PC-9 (cell line): Measurements from ENCODE around the gene PWWP2B. TPM values are rescaled to one million over a fixed set of nuclear protein-coding genes. Genes with fewer than 3 reads are reported as not detected.

ENCODE experiments used
- BruUV-seq: library from RNA; stranded (reverse); fragments of 400-500 nt; replicated peaks from 2 replicates; lab custom pipeline; 2021; lab: Mats Ljungman, UMichigan
- CTCF ChIA-PET: fragments of 300-600 bp; sonication (Branson Sonifier 250); formaldehyde crosslinking; loops from one replicate; lab custom pipeline; 2022; ENCODE audit warnings: antibody characterized with exemption; lab: Charles Lee
- POLR2A ChIA-PET: fragments of 300-600 bp; sonication (Branson Sonifier 250); formaldehyde crosslinking; loops from one replicate; lab custom pipeline; 2022; ENCODE audit warnings: antibody characterized with exemption; ENCODE audit not compliant: unreplicated experiment; lab: Charles Lee
- DNase-seq, 2 experiments: peaks; one replicate each; pipeline versions ENCODE4 v3.0.0 to v3.0.0-alpha.2; 2015 to 2022; ENCODE audit warnings: mixed read lengths in 1 of 2
- H2AFZ ChIP-seq: fragments of 200-600 bp; sonication (generic); 2 replicates; pipeline ENCODE4 v1.8.1; 2017; ENCODE audit warnings: antibody characterized with exemption
- H3F3A ChIP-seq: fragments of 200-600 bp; sonication (generic); 2 replicates; pipeline ENCODE4 v1.8.1; 2017; ENCODE audit warnings: antibody characterized with exemption, mild to moderate bottlenecking, low read depth; ENCODE audit not compliant: insufficient read depth
- H3K27ac ChIP-seq: fragments of 200-600 bp; sonication (generic); 2 replicates; pipeline ENCODE4 v1.6.1; 2016; ENCODE audit warnings: mixed run types
- H3K27me3 ChIP-seq: fragments of 200-600 bp; sonication (generic); 2 replicates; pipeline ENCODE4 v1.6.1; 2016; ENCODE audit warnings: low read depth, mixed run types; ENCODE audit not compliant: insufficient read depth
- H3K36me3 ChIP-seq: fragments of 200-600 bp; sonication (generic); 2 replicates; pipeline ENCODE4 v1.6.1; 2016; ENCODE audit warnings: low read depth, mixed run types
- H3K4me1 ChIP-seq: fragments of 200-600 bp; sonication (generic); replicated peaks from 2 replicates; pipeline ENCODE4 v1.6.1; 2016; ENCODE audit warnings: mixed run types; ENCODE audit not compliant: insufficient read depth
- H3K4me2 ChIP-seq: fragments of 200-600 bp; sonication (generic); 2 replicates; pipeline ENCODE4 v1.6.1; 2017; ENCODE audit warnings: mixed run types
- H3K4me3 ChIP-seq: fragments of 200-600 bp; sonication (generic); 2 replicates; pipeline ENCODE4 v1.6.1; 2016; ENCODE audit warnings: mixed run types
- H3K79me2 ChIP-seq: fragments of 200-600 bp; sonication (generic); 2 replicates; pipeline ENCODE4 v1.6.1; 2017; ENCODE audit warnings: low read depth, mixed run types
- H3K9me2 ChIP-seq: fragments of 200-600 bp; sonication (generic); 2 replicates; pipeline ENCODE4 v1.8.1; 2017; ENCODE audit warnings: mild to moderate bottlenecking; ENCODE audit not compliant: insufficient read depth
- H3K9me3 ChIP-seq: fragments of 200-600 bp; sonication (generic); 2 replicates; pipeline ENCODE4 v1.8.1; 2016; ENCODE audit warnings: low read depth; ENCODE audit not compliant: insufficient read depth
- H4K20me1 ChIP-seq: fragments of 200-600 bp; sonication (generic); 2 replicates; pipeline ENCODE4 v1.8.1; 2017; ENCODE audit not compliant: insufficient read depth
- EZH2 ChIP-seq: fragments of 200-600 bp; sonication (generic); IDR thresholded peaks from 2 replicates; pipeline ENCODE4 v1.8.0; 2017; ENCODE audit warnings: antibody characterized with exemption, low read depth
- intact Hi-C: fragments of 100-400 bp; cut with micrococcal nuclease; formaldehyde crosslinking; loops from one replicate; pipeline ENCODE4 v1.10.0; 2022; ENCODE audit not compliant: unreplicated experiment
- total RNA-seq: library from RNA; stranded (reverse); gene quantifications from 2 replicates; pipeline ENCODE4 v1.2.3, GENCODE V29; 2021
- TF ChIP-seq, protein P1 (sequence below): fragments of 200-600 bp; sonication (generic); conservative IDR thresholded peaks from 2 replicates; pipeline ENCODE4 v1.6.1; 2017; ENCODE audit warnings: mixed run types, antibody characterized with exemption, mild to moderate bottlenecking, moderate library complexity

The PWWP2B gene
- total RNA-seq, 1 experiment from 2014 or later, result 16.9 TPM

DNA sequence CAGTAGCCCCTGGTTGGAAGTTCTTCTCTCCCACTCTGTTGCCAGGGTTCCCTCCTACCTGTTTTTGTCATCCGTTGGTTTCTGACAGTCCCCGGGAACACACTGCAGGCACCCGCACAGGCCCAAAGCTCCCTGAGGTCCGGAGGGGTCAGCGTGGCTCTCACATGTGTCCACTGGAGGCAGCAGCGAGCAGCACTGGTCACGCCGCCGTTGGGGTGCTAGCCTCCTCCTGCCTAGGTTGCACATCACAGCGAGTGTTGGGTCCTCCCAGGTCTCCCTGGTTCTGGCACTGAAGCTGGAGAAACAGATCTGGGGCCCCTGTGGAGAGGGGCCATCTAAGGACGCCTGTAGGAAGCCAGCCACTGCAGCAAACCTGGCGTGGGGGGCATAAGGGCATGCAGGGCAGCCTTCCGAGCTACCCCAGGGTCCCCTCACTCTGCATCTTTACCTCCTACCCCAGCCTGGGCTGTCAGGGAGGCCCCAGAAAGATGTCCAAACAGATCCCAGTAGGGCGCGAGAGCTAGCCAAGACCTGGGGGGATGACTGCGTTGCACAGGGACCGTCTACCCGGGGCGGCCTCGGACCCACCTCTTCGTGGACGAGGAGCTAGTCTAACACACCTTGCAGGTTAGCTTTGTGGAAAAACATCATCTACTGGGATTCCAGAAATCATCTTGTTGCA is 36.1 kb upstream of the PWWP2B start:
- ChIA-PET POLR2A (no interaction called here), CTCF (no interaction called here)
- H3K4me3 ChIP-seq, result no peak overlapping the region
- no peak overlapping the region for H3K4me2 ChIP-seq
- H3K9me2 ChIP-seq, result no peaks in the 10 kb centered on the region
- H3K36me3 ChIP-seq, result no peaks in the 10 kb centered on the region
- H3K27me3 ChIP-seq, result no peaks in the 10 kb centered on the region
- H3F3A ChIP-seq, result no peaks in the 10 kb centered on the region
- TF ChIP-seq, protein P1, sequence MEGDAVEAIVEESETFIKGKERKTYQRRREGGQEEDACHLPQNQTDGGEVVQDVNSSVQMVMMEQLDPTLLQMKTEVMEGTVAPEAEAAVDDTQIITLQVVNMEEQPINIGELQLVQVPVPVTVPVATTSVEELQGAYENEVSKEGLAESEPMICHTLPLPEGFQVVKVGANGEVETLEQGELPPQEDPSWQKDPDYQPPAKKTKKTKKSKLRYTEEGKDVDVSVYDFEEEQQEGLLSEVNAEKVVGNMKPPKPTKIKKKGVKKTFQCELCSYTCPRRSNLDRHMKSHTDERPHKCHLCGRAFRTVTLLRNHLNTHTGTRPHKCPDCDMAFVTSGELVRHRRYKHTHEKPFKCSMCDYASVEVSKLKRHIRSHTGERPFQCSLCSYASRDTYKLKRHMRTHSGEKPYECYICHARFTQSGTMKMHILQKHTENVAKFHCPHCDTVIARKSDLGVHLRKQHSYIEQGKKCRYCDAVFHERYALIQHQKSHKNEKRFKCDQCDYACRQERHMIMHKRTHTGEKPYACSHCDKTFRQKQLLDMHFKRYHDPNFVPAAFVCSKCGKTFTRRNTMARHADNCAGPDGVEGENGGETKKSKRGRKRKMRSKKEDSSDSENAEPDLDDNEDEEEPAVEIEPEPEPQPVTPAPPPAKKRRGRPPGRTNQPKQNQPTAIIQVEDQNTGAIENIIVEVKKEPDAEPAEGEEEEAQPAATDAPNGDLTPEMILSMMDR, result peak; percentile 63
- no peak for TF ChIP-seq EZH2
- no peaks in the 10 kb centered on the region for H3K4me1 ChIP-seq
- no peaks in the 10 kb centered on the region for H3K9me3 ChIP-seq
- H3K27ac ChIP-seq, result no peak overlapping the region
- no TSS peak for BruUV-seq
- intact Hi-C loops, result no loop called here
- no peaks in the 10 kb centered on the region for H4K20me1 ChIP-seq
- DNase-seq, result no peak
- no peaks in the 10 kb centered on the region for H3K79me2 ChIP-seq
- no peak overlapping the region for H2AFZ ChIP-seq

DNA sequence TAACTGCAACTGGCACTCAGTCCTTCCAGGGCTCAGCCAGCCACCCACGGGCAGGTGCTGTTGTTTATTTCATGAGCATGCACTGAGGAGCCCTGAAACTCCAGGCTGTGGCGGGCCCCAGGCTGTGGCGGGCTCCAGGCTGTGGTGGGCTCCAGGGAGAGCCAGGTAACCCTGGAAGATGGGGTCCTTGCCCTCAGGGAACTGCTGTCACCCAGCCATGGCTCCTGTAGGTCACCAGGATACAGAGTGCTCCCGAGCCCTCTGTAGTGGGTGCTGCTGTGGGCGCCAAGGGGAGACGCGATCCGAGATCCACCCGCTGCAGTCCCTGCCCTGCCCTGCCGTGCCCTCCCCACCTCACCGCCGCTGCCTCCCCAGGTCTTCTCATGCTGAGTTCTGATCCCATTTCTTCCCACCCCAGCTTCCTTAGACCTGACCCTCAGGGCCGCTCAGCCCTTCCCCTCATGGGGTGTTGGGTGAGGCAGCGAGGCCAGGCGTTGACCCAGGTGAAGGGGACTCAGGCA is 35.4 kb upstream of the PWWP2B start:
- Histone ChIP-seq H3K4me2 (no peak overlapping the region), H3K27me3 (no peaks in the 10 kb centered on the region), H4K20me1 (no peaks in the 10 kb centered on the region), H3K9me2 (no peaks in the 10 kb centered on the region), H3K27ac (no peak overlapping the region), H3K9me3 (no peaks in the 10 kb centered on the region), H3K4me3 (no peak overlapping the region), H3K36me3 (no peaks in the 10 kb centered on the region), H3K79me2 (no peaks in the 10 kb centered on the region), H3K4me1 (no peaks in the 10 kb centered on the region), H2AFZ (no peak overlapping the region), H3F3A (no peaks in the 10 kb centered on the region)
- no TSS peak for BruUV-seq
- TF ChIP-seq EZH2, result no peak
- TF ChIP-seq, protein P1, result no peak
- ChIA-PET POLR2A (no interaction called here), CTCF (no interaction called here)
- intact Hi-C loops, result no loop called here
- no peak for DNase-seq

DNA sequence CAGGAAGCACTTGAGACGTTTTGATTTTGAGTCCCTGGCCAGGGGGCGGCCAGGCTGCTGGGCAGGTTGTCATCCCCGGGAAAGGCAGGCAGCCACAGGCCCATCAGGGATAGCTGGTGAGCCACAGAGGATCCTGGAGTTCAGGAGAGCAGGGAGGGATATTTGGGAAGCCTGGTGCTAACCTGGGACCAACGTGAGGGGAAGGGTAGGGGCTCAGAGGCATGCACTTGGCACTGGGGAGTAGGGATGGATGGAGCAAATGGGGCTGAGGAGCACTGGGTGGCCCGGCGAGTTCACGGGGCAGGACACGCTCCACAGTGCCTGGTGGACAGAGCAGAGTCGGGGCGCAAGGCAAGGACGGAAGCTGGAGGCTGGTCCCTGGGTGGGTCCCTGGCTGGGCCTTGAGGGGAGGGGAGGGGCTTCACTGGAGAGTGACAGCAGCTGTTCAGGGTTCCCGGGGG is 34.8 kb upstream of the PWWP2B start:
- Histone ChIP-seq H3K9me2 (no peaks in the 10 kb centered on the region), H3K4me1 (no peaks in the 10 kb centered on the region), H3F3A (no peaks in the 10 kb centered on the region), H4K20me1 (no peaks in the 10 kb centered on the region), H3K27ac (no peak overlapping the region), H3K9me3 (no peaks in the 10 kb centered on the region), H2AFZ (no peak overlapping the region), H3K79me2 (no peaks in the 10 kb centered on the region), H3K4me3 (no peak overlapping the region), H3K36me3 (no peaks in the 10 kb centered on the region), H3K27me3 (no peaks in the 10 kb centered on the region), H3K4me2 (no peak overlapping the region)
- no TSS peak for BruUV-seq
- intact Hi-C loops, result no loop called here
- TF ChIP-seq EZH2, result no peak
- TF ChIP-seq, protein P1, result no peak
- DNase-seq, result no peak
- ChIA-PET CTCF (no interaction called here), POLR2A (no interaction called here)
